PC-3 (cell line): ENCODE measurements around the gene TCHP.

Source experiments
- CTCF ChIP-seq: fragments of 300-600 bp; sonication (generic); conservative IDR thresholded peaks from 2 replicates; pipeline ENCODE4 v1.5.1; 2017; ENCODE audit warnings: antibody characterized with exemption, low read depth, mild to moderate bottlenecking, low read length
- EZH2 ChIP-seq: fragments of 300-600 bp; sonication (generic); IDR thresholded peaks from one replicate; pipeline ENCODE4 v1.6.1; 2017; ENCODE audit warnings: antibody characterized with exemption, mild to moderate bottlenecking, low read length; ENCODE audit not compliant: unreplicated experiment

GRCh38 chr12:109892165-109892715 is 7.8 kb upstream of the TCHP start:
- TF ChIP-seq CTCF (no peak), EZH2 (no peak)
